SK-N-SH treated with all-trans-retinoic acid at 6 μM for 48 hours (cell line): ENCODE measurements around the gene KCTD5.

Experiments used
- ATAC-seq: fragments of 200-7000 bp; cut with Tn5 transposase; 3 replicates; pipeline ENCODE4 v1.9.1; 2020; ENCODE audit warnings: mild to moderate bottlenecking, moderate library complexity
- ARNTL ChIP-seq: fragments of 450-650 bp; formaldehyde crosslinking; IDR thresholded peaks from 2 replicates; pipeline ENCODE4 v1.5.0; 2020; ENCODE audit warnings: low read depth, mild to moderate bottlenecking, moderate library complexity, borderline replicate concordance
- BACH2 ChIP-seq: fragments of 250-450 bp; sonication (Bioruptor Pico); IDR thresholded peaks from 2 replicates; pipeline ENCODE4 v1.9.0; 2021; ENCODE audit warnings: mild to moderate bottlenecking, borderline replicate concordance
- CSDC2 ChIP-seq: fragments of 250-450 bp; sonication (Bioruptor Pico); IDR thresholded peaks from 2 replicates; pipeline ENCODE4 v1.5.0; 2020; ENCODE audit warnings: mild to moderate bottlenecking, moderate library complexity
- ESRRG ChIP-seq: fragments of 250-450 bp; sonication (Bioruptor Pico); IDR thresholded peaks from 2 replicates; pipeline ENCODE4 v1.6.1; 2021; ENCODE audit warnings: mild to moderate bottlenecking
- GLIS3 ChIP-seq: fragments of 250-450 bp; sonication (Bioruptor Pico); IDR thresholded peaks from 2 replicates; pipeline ENCODE4 v1.5.0; 2020; ENCODE audit warnings: mild to moderate bottlenecking, moderate library complexity
- OSR1 ChIP-seq: fragments of 250-450 bp; sonication (Bioruptor Pico); IDR thresholded peaks from 2 replicates; pipeline ENCODE4 v1.8.0; 2022; ENCODE audit warnings: moderate library complexity, mild to moderate bottlenecking, inconsistent platforms
- PPARA ChIP-seq: fragments of 250-450 bp; sonication (Bioruptor Pico); IDR thresholded peaks from 2 replicates; pipeline ENCODE4 v1.5.0; 2020; ENCODE audit warnings: mild to moderate bottlenecking, borderline replicate concordance
- RARB ChIP-seq: fragments of 250-450 bp; sonication (Bioruptor Pico); IDR thresholded peaks from 2 replicates; pipeline ENCODE4 v1.8.0; 2021; ENCODE audit warnings: mild to moderate bottlenecking, moderate library complexity
- SNAI2 ChIP-seq: fragments of 250-450 bp; sonication (Bioruptor Pico); IDR thresholded peaks from 2 replicates; pipeline ENCODE4 v1.5.0; 2020; ENCODE audit warnings: mild to moderate bottlenecking, moderate library complexity
- TCF4 ChIP-seq: fragments of 250-450 bp; sonication (Bioruptor Pico); IDR thresholded peaks from 2 replicates; pipeline ENCODE4 v1.8.0; 2021; ENCODE audit warnings: mild to moderate bottlenecking, moderate library complexity, borderline replicate concordance
- TOX ChIP-seq: fragments of 250-450 bp; sonication (Bioruptor Pico); IDR thresholded peaks from 2 replicates; pipeline ENCODE4 v1.8.0; 2021; ENCODE audit warnings: mild to moderate bottlenecking, moderate library complexity, borderline replicate concordance
- ZFP3 ChIP-seq: fragments of 250-450 bp; sonication (Bioruptor Pico); IDR thresholded peaks from 2 replicates; pipeline ENCODE4 v1.5.0; 2020; ENCODE audit warnings: mild to moderate bottlenecking, moderate library complexity
- ZFP30 ChIP-seq: fragments of 450-650 bp; formaldehyde crosslinking; IDR thresholded peaks from 2 replicates; pipeline ENCODE4 v1.5.0; 2022; ENCODE audit warnings: mild to moderate bottlenecking, moderate library complexity
- ZNF565 ChIP-seq: fragments of 450-650 bp; formaldehyde crosslinking; conservative IDR thresholded peaks from 2 replicates; pipeline ENCODE4 v1.5.0; 2020; ENCODE audit warnings: low read depth, mild to moderate bottlenecking, moderate library complexity
- ZNF70 ChIP-seq: fragments of 450-650 bp; formaldehyde crosslinking; IDR thresholded peaks from 2 replicates; pipeline ENCODE4 v1.5.0; 2020; ENCODE audit warnings: mild to moderate bottlenecking, moderate library complexity
- ZNF8 ChIP-seq: fragments of 450-650 bp; formaldehyde crosslinking; IDR thresholded peaks from 2 replicates; pipeline ENCODE4 v1.5.0; 2020; ENCODE audit warnings: mild to moderate bottlenecking, moderate library complexity
- TF ChIP-seq, protein P1 (sequence below): fragments of 250-450 bp; sonication (Bioruptor Pico); IDR thresholded peaks from 2 replicates; pipeline ENCODE4 v1.5.1; 2021; ENCODE audit warnings: mild to moderate bottlenecking, moderate library complexity
- TF ChIP-seq, protein P2 (sequence below): fragments of 250-450 bp; sonication (Bioruptor Pico); IDR thresholded peaks from 2 replicates; pipeline ENCODE4 v1.5.0; 2020; ENCODE audit warnings: mild to moderate bottlenecking, moderate library complexity
- TF ChIP-seq, protein P3 (sequence below): fragments of 250-450 bp; sonication (Bioruptor Pico); IDR thresholded peaks from 2 replicates; pipeline ENCODE4 v1.5.1; 2020; ENCODE audit warnings: low read depth, mild to moderate bottlenecking, moderate library complexity
- TF ChIP-seq, protein P4 (sequence below): fragments of 250-450 bp; sonication (Bioruptor Pico); IDR thresholded peaks from 2 replicates; pipeline ENCODE4 v1.8.0; 2021; ENCODE audit warnings: low read depth, mild to moderate bottlenecking, moderate library complexity, borderline replicate concordance
- TF ChIP-seq, protein P5 (sequence below): fragments of 250-450 bp; sonication (Bioruptor Pico); IDR thresholded peaks from 2 replicates; pipeline ENCODE4 v1.8.0; 2020; ENCODE audit warnings: mild to moderate bottlenecking, moderate library complexity, borderline replicate concordance

The KCTD5 gene

DNA sequence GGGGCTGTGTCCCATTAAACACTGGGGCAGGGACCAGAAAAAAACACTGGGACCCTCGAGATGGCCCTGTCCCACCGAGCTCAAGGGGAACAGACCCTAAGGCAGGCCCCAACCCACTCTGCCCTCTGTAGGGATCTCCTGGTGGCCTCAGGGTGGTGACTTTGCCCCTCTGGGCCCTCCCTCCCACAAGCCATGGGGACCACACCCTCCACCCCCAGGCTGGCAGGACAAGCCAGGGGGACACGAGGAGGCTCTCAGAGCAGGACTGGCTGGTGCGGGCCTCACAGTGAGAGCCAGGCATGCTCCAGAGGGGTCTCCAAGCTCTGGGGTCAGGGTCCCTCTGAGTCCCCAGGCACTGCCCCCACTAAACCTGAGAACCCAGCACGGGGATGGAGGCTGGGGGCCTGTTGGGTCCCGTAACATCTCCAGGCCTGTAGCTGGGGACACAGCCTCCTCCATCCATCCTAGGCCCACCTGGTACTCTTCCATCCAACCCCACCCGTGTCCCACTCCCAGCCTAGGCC, 55.6 kb downstream of the KCTD5 start:
- TF ChIP-seq ZNF70 (CRISPR knock-in tag) (no peak), ARNTL (CRISPR knock-in tag) (no peak), ZFP30 (no peak), ESRRG (CRISPR knock-in tag) (no peak), ZNF8 (CRISPR knock-in tag) (no peak), PPARA (no peak), ZFP3 (CRISPR knock-in tag) (no peak)
- TF ChIP-seq, protein P1, sequence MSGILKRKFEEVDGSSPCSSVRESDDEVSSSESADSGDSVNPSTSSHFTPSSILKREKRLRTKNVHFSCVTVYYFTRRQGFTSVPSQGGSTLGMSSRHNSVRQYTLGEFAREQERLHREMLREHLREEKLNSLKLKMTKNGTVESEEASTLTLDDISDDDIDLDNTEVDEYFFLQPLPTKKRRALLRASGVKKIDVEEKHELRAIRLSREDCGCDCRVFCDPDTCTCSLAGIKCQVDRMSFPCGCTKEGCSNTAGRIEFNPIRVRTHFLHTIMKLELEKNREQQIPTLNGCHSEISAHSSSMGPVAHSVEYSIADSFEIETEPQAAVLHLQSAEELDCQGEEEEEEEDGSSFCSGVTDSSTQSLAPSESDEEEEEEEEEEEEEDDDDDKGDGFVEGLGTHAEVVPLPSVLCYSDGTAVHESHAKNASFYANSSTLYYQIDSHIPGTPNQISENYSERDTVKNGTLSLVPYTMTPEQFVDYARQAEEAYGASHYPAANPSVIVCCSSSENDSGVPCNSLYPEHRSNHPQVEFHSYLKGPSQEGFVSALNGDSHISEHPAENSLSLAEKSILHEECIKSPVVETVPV (CRISPR knock-in tag) = no peak
- TF ChIP-seq, protein P2, sequence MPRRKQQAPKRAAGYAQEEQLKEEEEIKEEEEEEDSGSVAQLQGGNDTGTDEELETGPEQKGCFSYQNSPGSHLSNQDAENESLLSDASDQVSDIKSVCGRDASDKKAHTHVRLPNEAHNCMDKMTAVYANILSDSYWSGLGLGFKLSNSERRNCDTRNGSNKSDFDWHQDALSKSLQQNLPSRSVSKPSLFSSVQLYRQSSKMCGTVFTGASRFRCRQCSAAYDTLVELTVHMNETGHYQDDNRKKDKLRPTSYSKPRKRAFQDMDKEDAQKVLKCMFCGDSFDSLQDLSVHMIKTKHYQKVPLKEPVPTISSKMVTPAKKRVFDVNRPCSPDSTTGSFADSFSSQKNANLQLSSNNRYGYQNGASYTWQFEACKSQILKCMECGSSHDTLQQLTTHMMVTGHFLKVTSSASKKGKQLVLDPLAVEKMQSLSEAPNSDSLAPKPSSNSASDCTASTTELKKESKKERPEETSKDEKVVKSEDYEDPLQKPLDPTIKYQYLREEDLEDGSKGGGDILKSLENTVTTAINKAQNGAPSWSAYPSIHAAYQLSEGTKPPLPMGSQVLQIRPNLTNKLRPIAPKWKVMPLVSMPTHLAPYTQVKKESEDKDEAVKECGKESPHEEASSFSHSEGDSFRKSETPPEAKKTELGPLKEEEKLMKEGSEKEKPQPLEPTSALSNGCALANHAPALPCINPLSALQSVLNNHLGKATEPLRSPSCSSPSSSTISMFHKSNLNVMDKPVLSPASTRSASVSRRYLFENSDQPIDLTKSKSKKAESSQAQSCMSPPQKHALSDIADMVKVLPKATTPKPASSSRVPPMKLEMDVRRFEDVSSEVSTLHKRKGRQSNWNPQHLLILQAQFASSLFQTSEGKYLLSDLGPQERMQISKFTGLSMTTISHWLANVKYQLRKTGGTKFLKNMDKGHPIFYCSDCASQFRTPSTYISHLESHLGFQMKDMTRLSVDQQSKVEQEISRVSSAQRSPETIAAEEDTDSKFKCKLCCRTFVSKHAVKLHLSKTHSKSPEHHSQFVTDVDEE (CRISPR knock-in tag) = no peak
- TF ChIP-seq, protein P3, sequence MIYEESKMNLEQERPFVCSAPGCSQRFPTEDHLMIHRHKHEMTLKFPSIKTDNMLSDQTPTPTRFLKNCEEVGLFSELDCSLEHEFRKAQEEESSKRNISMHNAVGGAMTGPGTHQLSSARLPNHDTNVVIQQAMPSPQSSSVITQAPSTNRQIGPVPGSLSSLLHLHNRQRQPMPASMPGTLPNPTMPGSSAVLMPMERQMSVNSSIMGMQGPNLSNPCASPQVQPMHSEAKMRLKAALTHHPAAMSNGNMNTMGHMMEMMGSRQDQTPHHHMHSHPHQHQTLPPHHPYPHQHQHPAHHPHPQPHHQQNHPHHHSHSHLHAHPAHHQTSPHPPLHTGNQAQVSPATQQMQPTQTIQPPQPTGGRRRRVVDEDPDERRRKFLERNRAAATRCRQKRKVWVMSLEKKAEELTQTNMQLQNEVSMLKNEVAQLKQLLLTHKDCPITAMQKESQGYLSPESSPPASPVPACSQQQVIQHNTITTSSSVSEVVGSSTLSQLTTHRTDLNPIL (CRISPR knock-in tag) = no peak
- no peak for ATAC-seq

DNA sequence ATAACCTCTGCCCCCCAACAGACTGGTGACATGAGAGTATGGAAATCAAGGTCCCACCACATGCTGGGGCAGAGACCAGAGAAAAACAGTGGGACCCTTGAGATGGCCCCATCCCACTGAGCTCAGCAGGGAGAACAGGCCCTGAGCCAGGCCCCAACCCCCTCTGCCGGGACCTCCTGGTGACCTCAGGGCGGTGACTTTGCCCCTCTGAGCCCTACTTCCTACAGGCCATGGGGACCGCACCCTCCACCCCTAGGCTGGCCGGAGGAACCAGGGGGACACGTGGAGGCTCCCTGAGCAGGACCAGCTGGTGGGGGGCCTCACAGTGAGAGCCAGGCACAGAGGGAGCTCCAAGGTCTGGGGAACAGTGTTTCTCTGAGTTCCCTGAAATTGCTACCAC, 56.3 kb downstream of the KCTD5 start:
- TF ChIP-seq OSR1 (CRISPR knock-in tag) = no peak
- TF ChIP-seq GLIS3 (CRISPR knock-in tag) = no peak
- TF ChIP-seq ZNF8 (CRISPR knock-in tag) = no peak
- TF ChIP-seq, protein P2 (CRISPR knock-in tag) = no peak
- TF ChIP-seq ZFP30 = no peak
- no peak for TF ChIP-seq ARNTL (CRISPR knock-in tag)
- TF ChIP-seq SNAI2 = no peak
- TF ChIP-seq, protein P4, sequence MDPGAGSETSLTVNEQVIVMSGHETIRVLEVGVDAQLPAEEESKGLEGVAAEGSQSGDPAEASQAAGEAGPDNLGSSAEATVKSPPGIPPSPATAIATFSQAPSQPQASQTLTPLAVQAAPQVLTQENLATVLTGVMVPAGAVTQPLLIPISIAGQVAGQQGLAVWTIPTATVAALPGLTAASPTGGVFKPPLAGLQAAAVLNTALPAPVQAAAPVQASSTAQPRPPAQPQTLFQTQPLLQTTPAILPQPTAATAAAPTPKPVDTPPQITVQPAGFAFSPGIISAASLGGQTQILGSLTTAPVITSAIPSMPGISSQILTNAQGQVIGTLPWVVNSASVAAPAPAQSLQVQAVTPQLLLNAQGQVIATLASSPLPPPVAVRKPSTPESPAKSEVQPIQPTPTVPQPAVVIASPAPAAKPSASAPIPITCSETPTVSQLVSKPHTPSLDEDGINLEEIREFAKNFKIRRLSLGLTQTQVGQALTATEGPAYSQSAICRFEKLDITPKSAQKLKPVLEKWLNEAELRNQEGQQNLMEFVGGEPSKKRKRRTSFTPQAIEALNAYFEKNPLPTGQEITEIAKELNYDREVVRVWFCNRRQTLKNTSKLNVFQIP (CRISPR knock-in tag) = no peak
- no peak for TF ChIP-seq CSDC2 (CRISPR knock-in tag)
- TF ChIP-seq TCF4 = no peak
- TF ChIP-seq BACH2 (CRISPR knock-in tag) = no peak
- no peak for TF ChIP-seq RARB
- TF ChIP-seq ZNF565 = no peak
- TF ChIP-seq, all 23 proteins: peak for 0
- no peak for ATAC-seq

DNA sequence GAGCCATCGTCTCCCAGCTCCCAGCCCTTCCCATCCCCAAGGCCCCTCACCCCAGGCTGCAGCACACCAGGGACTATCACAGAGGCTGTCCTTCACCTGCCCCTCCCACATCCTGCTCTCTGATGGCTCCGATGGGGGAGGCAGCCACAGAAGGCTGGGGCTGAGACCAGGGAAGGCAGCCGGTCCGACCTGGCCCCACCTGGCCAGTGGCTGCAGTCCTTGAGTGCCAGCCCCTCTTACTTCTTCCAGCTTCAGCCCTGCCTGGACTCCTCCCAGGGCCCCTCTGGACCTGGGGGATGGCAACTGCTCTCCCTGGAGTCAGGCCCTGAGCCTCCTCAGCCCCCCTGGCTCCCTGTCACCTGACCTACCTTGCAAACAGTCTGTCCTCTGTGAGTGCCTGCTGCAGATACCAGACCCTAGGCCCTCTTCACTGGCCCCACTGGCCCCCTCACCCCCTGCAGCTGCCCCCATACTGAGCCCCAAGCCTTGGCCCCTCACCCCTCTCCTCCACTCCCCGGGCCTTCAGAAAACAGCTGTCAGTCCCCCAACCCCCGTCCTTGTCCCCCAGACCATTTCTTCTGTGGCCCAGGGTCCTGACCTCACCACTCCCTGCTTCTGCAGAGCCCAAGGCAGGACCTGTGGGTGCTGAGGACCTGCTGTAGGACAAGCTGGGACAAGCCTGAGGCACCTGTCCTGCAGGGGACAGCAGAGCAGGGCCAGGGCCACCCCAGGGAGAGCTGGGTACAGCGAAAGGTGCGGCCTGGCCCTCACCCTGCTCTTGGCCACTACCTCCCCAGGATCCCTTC, 57.5 kb downstream of the KCTD5 start:
- ATAC-seq = no peak
- TF ChIP-seq TCF4 (no peak), OSR1 (CRISPR knock-in tag) (no peak), ARNTL (CRISPR knock-in tag) (no peak), SNAI2 (no peak), BACH2 (CRISPR knock-in tag) (no peak), ZNF565 (no peak), TOX (CRISPR knock-in tag) (no peak), ZNF70 (CRISPR knock-in tag) (no peak)
- TF ChIP-seq, protein P1 (CRISPR knock-in tag) = no peak
- TF ChIP-seq, protein P5, sequence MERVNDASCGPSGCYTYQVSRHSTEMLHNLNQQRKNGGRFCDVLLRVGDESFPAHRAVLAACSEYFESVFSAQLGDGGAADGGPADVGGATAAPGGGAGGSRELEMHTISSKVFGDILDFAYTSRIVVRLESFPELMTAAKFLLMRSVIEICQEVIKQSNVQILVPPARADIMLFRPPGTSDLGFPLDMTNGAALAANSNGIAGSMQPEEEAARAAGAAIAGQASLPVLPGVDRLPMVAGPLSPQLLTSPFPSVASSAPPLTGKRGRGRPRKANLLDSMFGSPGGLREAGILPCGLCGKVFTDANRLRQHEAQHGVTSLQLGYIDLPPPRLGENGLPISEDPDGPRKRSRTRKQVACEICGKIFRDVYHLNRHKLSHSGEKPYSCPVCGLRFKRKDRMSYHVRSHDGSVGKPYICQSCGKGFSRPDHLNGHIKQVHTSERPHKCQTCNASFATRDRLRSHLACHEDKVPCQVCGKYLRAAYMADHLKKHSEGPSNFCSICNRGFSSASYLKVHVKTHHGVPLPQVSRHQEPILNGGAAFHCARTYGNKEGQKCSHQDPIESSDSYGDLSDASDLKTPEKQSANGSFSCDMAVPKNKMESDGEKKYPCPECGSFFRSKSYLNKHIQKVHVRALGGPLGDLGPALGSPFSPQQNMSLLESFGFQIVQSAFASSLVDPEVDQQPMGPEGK = no peak
- TF ChIP-seq, protein P3 (CRISPR knock-in tag) = no peak
